HepG2 (cell line): ENCODE results near the gene CRK. TPM values are rescaled to one million over a fixed set of nuclear protein-coding genes. Genes with fewer than 3 reads are reported as not detected.

Source experiments
- ATAC-seq: fragments of 200-7000 bp; cut with Tn5 transposase; 3 replicates; pipeline ENCODE4 v1.9.1; 2020; ENCODE audit warnings: mild to moderate bottlenecking, moderate library complexity
- BruUV-seq: library from RNA; stranded (reverse); fragments of 400-500 nt; replicated peaks from 2 replicates; lab custom pipeline; 2021; lab: Mats Ljungman, UMichigan
- CTCF ChIA-PET: fragments of 300-600 bp; formaldehyde crosslinking; extraction: SDS; loops from one replicate; lab custom pipeline; 2021; ENCODE audit warnings: low total read pairs, inconsistent platforms, low intra/inter-chr PET ratio; lab: Yijun Ruan, JAX
- POLR2A ChIA-PET: fragments of 350-600 bp; sonication (Branson Sonifier 250); formaldehyde crosslinking; loops from one replicate; lab custom pipeline; 2020; ENCODE audit warnings: antibody characterized with exemption, inconsistent platforms; lab: Yijun Ruan, JAX
- DNase-seq: peaks from one replicate; pipeline ENCODE4 v3.0.0-alpha.2; 2015; ENCODE audit warnings: low spot score
- FAIRE-seq: peaks from 3 replicates; lab custom pipeline; 2011; peaks lifted over from hg19 to GRCh38; lab: Jason Lieb, UNC
- H2AFZ ChIP-seq: one replicate; pipeline ENCODE4 v1.6.1; 2011; ENCODE audit warnings: low read length, inconsistent platforms
- H3K27ac ChIP-seq: fragments of 300-600 bp; 3 replicates; pipeline ENCODE4 v1.8.0; 2011; ENCODE audit warnings: mixed run types, mild to moderate bottlenecking, mixed read lengths, low read length, inconsistent platforms; ENCODE audit not compliant: insufficient read depth; ENCODE audit errors: extremely low read length
- H3K27me3 ChIP-seq, 2 experiments: fragments of 200-600 bp in 1 of 2; 2 replicates in 1 of 2; 3 replicates in 1 of 2; pipeline versions ENCODE4 v1.6.0 to v1.8.0; 2011; ENCODE audit warnings: low read length in 2 of 2, mild to moderate bottlenecking in 2 of 2, moderate library complexity in 2 of 2, inconsistent platforms in 1 of 2; ENCODE audit not compliant: insufficient read depth in 2 of 2, control insufficient read depth in 1 of 2
- H3K36me3 ChIP-seq, 2 experiments: fragments of 200-600 bp in 1 of 2; replicated peaks in 1 of 2; 2 replicates in 1 of 2; 3 replicates in 1 of 2; pipeline versions ENCODE4 v1.5.1 to v1.8.0; 2011; ENCODE audit warnings: low read length in 2 of 2, inconsistent platforms in 1 of 2; ENCODE audit not compliant: insufficient read depth in 2 of 2, control insufficient read depth in 1 of 2
- H3K4me1 ChIP-seq: 2 replicates; pipeline ENCODE4 v1.5.1; 2012; ENCODE audit warnings: low read length, inconsistent platforms; ENCODE audit not compliant: insufficient read depth
- H3K4me2 ChIP-seq: 2 replicates; pipeline ENCODE4 v1.6.0; 2011; ENCODE audit warnings: low read depth, low read length, inconsistent platforms
- H3K4me3 ChIP-seq, 3 experiments: fragments of 200-600 bp in 1 of 3; sonication (generic), shearing (Covaris generic) in 1 of 3; replicated peaks in 1 of 3; 2 replicates each; pipeline ENCODE4 v1.5.1; 2011 to 2016; ENCODE audit warnings: low read length in 3 of 3, inconsistent platforms in 2 of 3, low read depth in 2 of 3, mild to moderate bottlenecking in 2 of 3, control low read depth in 1 of 3, mixed read lengths in 1 of 3; ENCODE audit not compliant: insufficient read depth in 1 of 3
- H3K79me2 ChIP-seq: one replicate; pipeline ENCODE4 v1.6.1; 2011; ENCODE audit warnings: low read length, inconsistent platforms; ENCODE audit not compliant: insufficient read depth
- H3K9ac ChIP-seq: 2 replicates; pipeline ENCODE4 v1.6.0; 2011; ENCODE audit warnings: mild to moderate bottlenecking, low read depth, low read length, inconsistent platforms; ENCODE audit not compliant: insufficient read depth
- H3K9me3 ChIP-seq: 2 replicates; pipeline ENCODE4 v1.5.1; 2012; ENCODE audit warnings: mild to moderate bottlenecking, low read length
- H4K20me1 ChIP-seq: 2 replicates; pipeline ENCODE4 v1.6.0; 2011; ENCODE audit warnings: inconsistent platforms, mild to moderate bottlenecking, low read length, moderate library complexity; ENCODE audit not compliant: insufficient read depth
- HCFC1 ChIP-seq: fragments of 150-350 bp; IDR thresholded peaks from 2 replicates; pipeline ENCODE4 v1.6.1; 2014; ENCODE audit warnings: low read depth, low read length
- NFIC ChIP-seq: IDR thresholded peaks from 2 replicates; pipeline ENCODE4 v1.6.1; 2012; ENCODE audit warnings: mild to moderate bottlenecking, low read length, inconsistent platforms
- NKX3-1 ChIP-seq: sonication (generic); formaldehyde crosslinking; IDR thresholded peaks from 2 replicates; pipeline ENCODE4 v1.5.0; 2020; ENCODE audit warnings: missing genetic modification reagents
- ZBTB21 ChIP-seq: sonication (generic); formaldehyde crosslinking; IDR thresholded peaks from 2 replicates; pipeline ENCODE4 v1.4.0; 2020; ENCODE audit warnings: missing genetic modification reagents
- ZNF160 ChIP-seq: sonication (generic); formaldehyde crosslinking; IDR thresholded peaks from 2 replicates; pipeline ENCODE4 v1.8.0; 2022; ENCODE audit warnings: mild to moderate bottlenecking, inconsistent platforms, missing genetic modification reagents
- ZNF207 ChIP-seq: fragments of 450-650 bp; IDR thresholded peaks from 2 replicates; pipeline ENCODE4 v1.6.1; 2016; ENCODE audit warnings: antibody characterized with exemption, borderline replicate concordance
- ZNF772 ChIP-seq: sonication (generic); formaldehyde crosslinking; IDR thresholded peaks from 2 replicates; pipeline ENCODE4 v1.5.0; 2020; ENCODE audit warnings: mild to moderate bottlenecking, missing genetic modification reagents
- ZNF816 ChIP-seq: sonication (generic); formaldehyde crosslinking; IDR thresholded peaks from 2 replicates; pipeline ENCODE4 v1.8.0; 2022; ENCODE audit warnings: missing genetic modification reagents, mild to moderate bottlenecking, borderline replicate concordance
- whole genome bisulfite sequencing: methylation state at CpG from one replicate; pipeline ENCODE4 v1.1.6; 2017; ENCODE audit warnings: low lambda C conversion rate; 5-methylcytosine and 5-hydroxymethylcytosine counted together
- in situ Hi-C: cut with HindIII; loops from 2 replicates; pipeline ENCODE4 v1.10.0; 2017; ENCODE audit warnings: low pct_unique_long_range_greater_than_20kb; ENCODE audit not compliant: extremely low pct_ligation_motif_present
- intact Hi-C: fragments of 100-400 bp; cut with micrococcal nuclease; formaldehyde crosslinking; loops from one replicate; pipeline ENCODE4 v1.10.0; 2022; ENCODE audit not compliant: unreplicated experiment
- polyA plus RNA-seq, 8 experiments: library from polyadenylated mRNA; depleted of rRNA in 3 of 8; stranded (reverse) in 7 of 8; unstranded in 1 of 8; fragments of >200 nt; fragmentation: Illumina TruSeq in 4 of 8; extraction: Trizol in 4 of 8; gene quantifications; 2 replicates each; pipeline versions ENCODE4 v1.2.1 to v1.2.3, GENCODE V29; 2011 to 2016; ENCODE audit warnings: low read depth in 4 of 8, missing spikeins in 1 of 8, mixed read lengths in 1 of 8; ENCODE audit not compliant: insufficient read depth in 1 of 8
- total RNA-seq, 5 experiments: library from RNA; depleted of rRNA; stranded (reverse); fragments of >200 nt; fragmentation: Illumina TruSeq; extraction: Trizol; gene quantifications; 2 replicates each; pipeline ENCODE4 v1.2.3, GENCODE V29; 2016; ENCODE audit warnings: low read depth in 1 of 5
- TF ChIP-seq, protein P1 (sequence below): sonication (generic); formaldehyde crosslinking; IDR thresholded peaks from 2 replicates; pipeline ENCODE4 v1.5.0; 2020; ENCODE audit warnings: missing genetic modification reagents
- TF ChIP-seq, protein P2 (sequence below): sonication (generic); formaldehyde crosslinking; IDR thresholded peaks from 2 replicates; pipeline ENCODE4 v1.5.0; 2020; ENCODE audit warnings: missing genetic modification reagents
- TF ChIP-seq, protein P3 (sequence below): sonication (generic); formaldehyde crosslinking; conservative IDR thresholded peaks from 2 replicates; pipeline ENCODE4 v1.8.0; 2022; ENCODE audit warnings: missing genetic modification reagents

CRK gene
- total and polyA plus RNA-seq, 2 of the 13 experiments (the other 11 are each of a cell fraction or from before 2014, with no cell fraction given) = 47.4 to 54.2 TPM

DNA sequence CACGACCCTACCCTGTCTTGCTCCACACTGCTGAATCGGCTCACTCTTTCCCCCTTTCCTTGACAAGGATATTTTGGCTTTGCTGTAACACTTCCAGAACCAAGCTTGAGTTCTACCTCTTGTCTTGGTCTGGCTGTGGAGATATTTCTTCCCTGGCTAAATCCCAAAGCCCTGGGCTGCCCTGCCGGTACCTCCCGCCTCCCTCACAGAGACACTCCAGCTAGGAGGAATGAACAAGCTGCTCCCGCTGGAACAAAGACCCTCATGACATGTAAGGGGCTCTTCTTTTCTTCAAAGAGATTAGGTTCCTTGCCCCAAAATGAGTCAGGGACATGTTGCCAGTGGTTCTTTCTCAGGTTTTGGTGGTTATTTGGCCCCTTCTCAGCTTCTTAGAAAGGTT lies 49.6 kb upstream of the CRK start:
- no peaks in the 10 kb centered on the region for H3K27me3 ChIP-seq
- FAIRE-seq (no peak), DNase-seq (no peak), ATAC-seq (no peak)
- H3K79me2 ChIP-seq = no peaks in the 10 kb centered on the region
- H3K4me3 ChIP-seq = no peak overlapping the region
- intact Hi-C loops = no loop called here
- no peaks in the 10 kb centered on the region for H4K20me1 ChIP-seq
- no peak overlapping the region for H3K4me2 ChIP-seq
- POLR2A ChIA-PET = interaction anchor here (0.7 to 1.0 kb wide), 2 partner anchors 9 to 11 kb away, joined by 3 read pairs; partner anchors contain the start of gene INPP5K
- H2AFZ ChIP-seq = no peak overlapping the region
- CTCF ChIA-PET = no interaction called here
- BruUV-seq = no TSS peak
- H3K4me1 ChIP-seq = peaks cover 17% of the 10 kb centered on the region
- H3K36me3 ChIP-seq = no peaks in the 10 kb centered on the region
- WGBS = 82% methylated on average over 5 of the region's 5 CpGs
- no peaks in the 10 kb centered on the region for H3K9me3 ChIP-seq
- in situ Hi-C loops = no loop called here
- H3K27ac ChIP-seq = no peak overlapping the region
- no peak for TF ChIP-seq ZNF207
- no peak overlapping the region for H3K9ac ChIP-seq

DNA sequence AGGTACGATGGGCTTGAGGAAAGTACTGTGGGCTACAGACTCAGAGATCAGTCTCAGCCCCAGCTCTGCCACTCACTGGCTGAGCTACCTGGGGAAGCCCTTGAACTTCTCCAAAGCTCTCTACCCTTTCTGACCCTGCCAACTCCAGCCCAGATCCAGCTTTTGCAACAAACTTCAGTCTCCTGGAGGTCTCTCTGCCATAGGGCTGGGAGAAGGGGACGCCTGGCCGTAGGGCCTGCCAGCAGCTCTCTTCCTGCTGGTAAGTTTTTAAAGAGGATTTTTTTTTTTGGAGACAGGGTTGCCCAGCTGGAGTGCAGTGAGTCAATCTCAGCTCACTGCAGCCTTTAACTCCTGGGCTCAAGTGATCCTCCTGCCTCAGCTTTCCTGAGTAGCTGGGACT lies 48.8 kb upstream of the CRK start:
- intact Hi-C loops (no loop called here), in situ Hi-C loops (no loop called here)
- no peaks in the 10 kb centered on the region for H3K36me3 ChIP-seq
- no peak for ATAC-seq
- no peak for DNase-seq
- POLR2A ChIA-PET = interaction anchor here (0.7 to 1.0 kb wide), 2 partner anchors 8 to 13 kb away, joined by 3 to 4 read pairs; no protein-coding TSS in a partner anchor
- no peak for FAIRE-seq
- H3K79me2 ChIP-seq = no peaks in the 10 kb centered on the region
- TF ChIP-seq, protein P1, sequence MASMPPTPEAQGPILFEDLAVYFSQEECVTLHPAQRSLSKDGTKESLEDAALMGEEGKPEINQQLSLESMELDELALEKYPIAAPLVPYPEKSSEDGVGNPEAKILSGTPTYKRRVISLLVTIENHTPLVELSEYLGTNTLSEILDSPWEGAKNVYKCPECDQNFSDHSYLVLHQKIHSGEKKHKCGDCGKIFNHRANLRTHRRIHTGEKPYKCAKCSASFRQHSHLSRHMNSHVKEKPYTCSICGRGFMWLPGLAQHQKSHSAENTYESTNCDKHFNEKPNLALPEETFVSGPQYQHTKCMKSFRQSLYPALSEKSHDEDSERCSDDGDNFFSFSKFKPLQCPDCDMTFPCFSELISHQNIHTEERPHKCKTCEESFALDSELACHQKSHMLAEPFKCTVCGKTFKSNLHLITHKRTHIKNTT (CRISPR knock-in tag) = no peak
- TF ChIP-seq ZNF816 (CRISPR knock-in tag) (no peak), NFIC (no peak), ZNF160 (CRISPR knock-in tag) (no peak), HCFC1 (no peak), ZNF772 (CRISPR knock-in tag) (no peak), ZBTB21 (no peak), NKX3-1 (CRISPR knock-in tag) (no peak)
- TF ChIP-seq, protein P2, sequence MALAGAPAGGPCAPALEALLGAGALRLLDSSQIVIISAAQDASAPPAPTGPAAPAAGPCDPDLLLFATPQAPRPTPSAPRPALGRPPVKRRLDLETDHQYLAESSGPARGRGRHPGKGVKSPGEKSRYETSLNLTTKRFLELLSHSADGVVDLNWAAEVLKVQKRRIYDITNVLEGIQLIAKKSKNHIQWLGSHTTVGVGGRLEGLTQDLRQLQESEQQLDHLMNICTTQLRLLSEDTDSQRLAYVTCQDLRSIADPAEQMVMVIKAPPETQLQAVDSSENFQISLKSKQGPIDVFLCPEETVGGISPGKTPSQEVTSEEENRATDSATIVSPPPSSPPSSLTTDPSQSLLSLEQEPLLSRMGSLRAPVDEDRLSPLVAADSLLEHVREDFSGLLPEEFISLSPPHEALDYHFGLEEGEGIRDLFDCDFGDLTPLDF (CRISPR knock-in tag) = no peak
- TF ChIP-seq, protein P3, sequence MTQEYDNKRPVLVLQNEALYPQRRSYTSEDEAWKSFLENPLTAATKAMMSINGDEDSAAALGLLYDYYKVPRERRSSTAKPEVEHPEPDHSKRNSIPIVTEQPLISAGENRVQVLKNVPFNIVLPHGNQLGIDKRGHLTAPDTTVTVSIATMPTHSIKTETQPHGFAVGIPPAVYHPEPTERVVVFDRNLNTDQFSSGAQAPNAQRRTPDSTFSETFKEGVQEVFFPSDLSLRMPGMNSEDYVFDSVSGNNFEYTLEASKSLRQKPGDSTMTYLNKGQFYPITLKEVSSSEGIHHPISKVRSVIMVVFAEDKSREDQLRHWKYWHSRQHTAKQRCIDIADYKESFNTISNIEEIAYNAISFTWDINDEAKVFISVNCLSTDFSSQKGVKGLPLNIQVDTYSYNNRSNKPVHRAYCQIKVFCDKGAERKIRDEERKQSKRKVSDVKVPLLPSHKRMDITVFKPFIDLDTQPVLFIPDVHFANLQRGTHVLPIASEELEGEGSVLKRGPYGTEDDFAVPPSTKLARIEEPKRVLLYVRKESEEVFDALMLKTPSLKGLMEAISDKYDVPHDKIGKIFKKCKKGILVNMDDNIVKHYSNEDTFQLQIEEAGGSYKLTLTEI (CRISPR knock-in tag) = no peak
- WGBS = 86% methylated on average over 3 of the region's 3 CpGs
- H2AFZ ChIP-seq = no peak overlapping the region
- BruUV-seq = no TSS peak
- peaks cover 11% of the 10 kb centered on the region for H3K4me1 ChIP-seq
- no peak overlapping the region for H3K9ac ChIP-seq
- no peak overlapping the region for H3K27ac ChIP-seq
- H3K27me3 ChIP-seq = no peaks in the 10 kb centered on the region
- H4K20me1 ChIP-seq = no peaks in the 10 kb centered on the region
- no peak overlapping the region for H3K4me2 ChIP-seq
- H3K9me3 ChIP-seq = no peaks in the 10 kb centered on the region
- CTCF ChIA-PET = no interaction called here
- no peak overlapping the region for H3K4me3 ChIP-seq
